ENCODE measurements around the gene NUB1.

DNA sequence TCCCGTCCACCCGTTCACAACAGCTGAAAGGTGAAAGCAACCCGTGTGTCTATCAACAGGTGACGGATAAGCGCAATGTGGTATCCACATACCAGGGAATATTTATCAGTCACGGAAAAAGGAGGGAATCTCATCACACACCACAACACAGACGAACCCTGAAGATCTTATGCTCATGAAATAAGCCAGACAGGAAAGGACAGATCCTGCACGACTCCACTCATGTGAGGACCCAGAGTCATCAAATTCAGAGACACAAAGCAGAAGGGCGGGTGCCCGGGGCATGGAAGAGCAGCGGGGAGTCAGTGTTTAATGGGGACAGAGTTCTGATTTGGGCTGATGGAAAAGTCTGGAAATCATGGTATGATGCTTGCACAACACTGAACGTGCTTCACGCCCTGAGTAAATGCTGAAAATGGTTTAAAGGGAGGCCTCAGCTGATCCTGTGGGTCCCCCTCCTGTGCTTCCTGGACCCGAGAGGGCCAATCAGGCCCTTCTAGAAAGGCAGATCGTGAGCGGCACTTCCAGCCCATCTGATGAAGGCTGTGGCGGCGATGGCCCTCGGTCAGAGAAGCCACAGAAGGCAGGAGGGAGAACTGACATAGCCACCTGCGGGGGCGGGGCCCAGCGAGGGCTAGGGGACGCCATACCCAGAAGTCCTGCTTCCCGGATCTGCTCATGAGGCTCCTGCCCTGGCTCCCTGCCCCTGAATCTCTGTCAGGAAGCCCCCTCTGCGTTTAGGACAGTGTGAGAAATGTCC lies 49.2 kb downstream of the NUB1 start:
- TF ChIP-seq, protein P1, sequence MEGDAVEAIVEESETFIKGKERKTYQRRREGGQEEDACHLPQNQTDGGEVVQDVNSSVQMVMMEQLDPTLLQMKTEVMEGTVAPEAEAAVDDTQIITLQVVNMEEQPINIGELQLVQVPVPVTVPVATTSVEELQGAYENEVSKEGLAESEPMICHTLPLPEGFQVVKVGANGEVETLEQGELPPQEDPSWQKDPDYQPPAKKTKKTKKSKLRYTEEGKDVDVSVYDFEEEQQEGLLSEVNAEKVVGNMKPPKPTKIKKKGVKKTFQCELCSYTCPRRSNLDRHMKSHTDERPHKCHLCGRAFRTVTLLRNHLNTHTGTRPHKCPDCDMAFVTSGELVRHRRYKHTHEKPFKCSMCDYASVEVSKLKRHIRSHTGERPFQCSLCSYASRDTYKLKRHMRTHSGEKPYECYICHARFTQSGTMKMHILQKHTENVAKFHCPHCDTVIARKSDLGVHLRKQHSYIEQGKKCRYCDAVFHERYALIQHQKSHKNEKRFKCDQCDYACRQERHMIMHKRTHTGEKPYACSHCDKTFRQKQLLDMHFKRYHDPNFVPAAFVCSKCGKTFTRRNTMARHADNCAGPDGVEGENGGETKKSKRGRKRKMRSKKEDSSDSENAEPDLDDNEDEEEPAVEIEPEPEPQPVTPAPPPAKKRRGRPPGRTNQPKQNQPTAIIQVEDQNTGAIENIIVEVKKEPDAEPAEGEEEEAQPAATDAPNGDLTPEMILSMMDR (IDR thresholded peaks at IDR 0.05) = no peak
- TF ChIP-seq EZH2 (IDR thresholded peaks at IDR 0.05) = no peak
